K562 (cell line): ENCODE data around the gene PLEKHA6. TPM values are rescaled to one million over a fixed set of nuclear protein-coding genes. Genes with fewer than 3 reads are reported as not detected.

Experiments
- ELF2 ChIP-seq: fragments of 250-450 bp; sonication (Bioruptor Pico); IDR thresholded peaks from 2 replicates; pipeline ENCODE4 v1.5.0; 2021; ENCODE audit warnings: mild to moderate bottlenecking
- ELF4 ChIP-seq: fragments of 450-650 bp; formaldehyde crosslinking; IDR thresholded peaks from 2 replicates; pipeline ENCODE4 v1.4.0; 2022; ENCODE audit warnings: missing genetic modification characterization
- ESRRB ChIP-seq: fragments of 250-450 bp; sonication (Bioruptor Pico); IDR thresholded peaks from 2 replicates; pipeline ENCODE4 v1.5.0; 2020; ENCODE audit warnings: mild to moderate bottlenecking, moderate library complexity, borderline replicate concordance
- ETV5 ChIP-seq: sonication (generic); formaldehyde crosslinking; IDR thresholded peaks from 2 replicates; pipeline ENCODE4 v1.4.0; 2020; ENCODE audit warnings: low read depth, mild to moderate bottlenecking, missing genetic modification reagents
- HSF4 ChIP-seq: fragments of 250-450 bp; sonication (Bioruptor Pico); IDR thresholded peaks from 2 replicates; pipeline ENCODE4 v2.1.2; 2022; ENCODE audit warnings: mild to moderate bottlenecking, moderate library complexity, borderline replicate concordance
- MAFG ChIP-seq: fragments of 450-650 bp; conservative IDR thresholded peaks from 2 replicates; pipeline ENCODE4 v1.6.1; 2016; ENCODE audit warnings: missing genetic modification characterization, missing compliant biosample characterization
- SMARCA4 ChIP-seq: fragments of 450-650 bp; IDR thresholded peaks from 2 replicates; pipeline ENCODE4 v1.6.1; 2016
- STAT5B ChIP-seq: fragments of 250-450 bp; sonication (Bioruptor Pico); IDR thresholded peaks from 2 replicates; pipeline ENCODE4 v1.8.0; 2021; ENCODE audit warnings: mild to moderate bottlenecking, inconsistent platforms
- TBP ChIP-seq: optimal IDR thresholded peaks from 2 replicates; pipeline ENCODE3; 2011; ENCODE audit warnings: low read depth, low read length, improper control_type of control experiment
- ZFP30 ChIP-seq: fragments of 250-450 bp; sonication (Bioruptor Pico); IDR thresholded peaks from 2 replicates; pipeline ENCODE4 v1.8.0; 2022; ENCODE audit warnings: moderate library complexity, mild to moderate bottlenecking, inconsistent platforms, borderline replicate concordance
- polyA plus RNA-seq, 8 experiments: library from polyadenylated mRNA; depleted of rRNA in 4 of 8; stranded (reverse) in 5 of 8; unstranded in 3 of 8; fragments of >200 nt; fragmentation: Nextera tagmentation in 2 of 8; fragmentation: Illumina TruSeq in 1 of 8; extraction: Ambion mirVana in 2 of 8; extraction: Trizol in 1 of 8; gene quantifications; 2 replicates each; pipeline versions ENCODE4 v1.2.1 to v1.2.3, GENCODE V29; 2011 to 2014; ENCODE audit warnings: inconsistent platforms in 1 of 8, missing spikeins in 1 of 8
- total RNA-seq, 7 experiments: library from RNA; depleted of rRNA in 6 of 7; stranded (reverse); fragments of >200 nt in 6 of 7; fragmentation: Illumina TruSeq in 2 of 7; extraction: Trizol in 2 of 7; gene quantifications; 2 replicates each; pipeline versions ENCODE4 v1.2.1 to v1.2.3, GENCODE V29; 2011 to 2021; ENCODE audit warnings: low replicate concordance in 1 of 7
- TF ChIP-seq, protein P1 (sequence below), 2 experiments: fragments of 150-350 bp in 1 of 2; IDR thresholded peaks; 2 replicates each; pipeline ENCODE4 v1.6.1; 2012 to 2016; ENCODE audit warnings: low read depth in 2 of 2, low read length in 2 of 2, mild to moderate bottlenecking in 1 of 2, moderate library complexity in 1 of 2
- TF ChIP-seq, protein P2 (sequence below): fragments of 250-450 bp; sonication (Bioruptor Pico); IDR thresholded peaks from 2 replicates; pipeline ENCODE4 v1.4.0; 2020; ENCODE audit warnings: mild to moderate bottlenecking, moderate library complexity
- TF ChIP-seq, protein P3 (sequence below): fragments of 450-650 bp; IDR thresholded peaks from 2 replicates; pipeline ENCODE4 v1.6.1; 2016; ENCODE audit warnings: mild to moderate bottlenecking

The PLEKHA6 gene
- total and polyA plus RNA-seq, 9 of the 15 experiments (the other 6 are each of a cell fraction or from before 2014, with no cell fraction given) = under 0.01 to 0.33 (median 0.01) TPM; not detected in 4

DNA sequence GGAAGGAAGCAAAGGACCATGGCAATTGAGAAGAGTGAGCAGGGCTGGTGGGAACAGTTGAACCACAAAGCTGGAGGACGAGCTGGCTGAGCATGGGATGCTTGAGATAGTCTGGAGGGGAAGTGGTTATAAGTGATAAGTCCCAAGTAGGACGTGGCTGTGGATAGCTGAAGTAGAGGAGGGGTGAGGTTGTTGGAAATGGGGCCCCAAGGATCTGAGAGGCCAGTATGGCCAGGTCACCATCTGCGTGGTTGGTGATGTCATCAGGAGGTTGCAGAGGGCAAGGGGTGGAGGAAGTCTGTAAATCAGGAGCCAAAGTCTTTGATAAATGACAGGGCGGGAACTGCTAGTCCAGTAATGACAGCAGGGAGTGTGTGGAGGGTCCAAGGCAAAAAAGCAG is 182.6 kb downstream of the PLEKHA6 start (continued):
- TF ChIP-seq, protein P1, sequence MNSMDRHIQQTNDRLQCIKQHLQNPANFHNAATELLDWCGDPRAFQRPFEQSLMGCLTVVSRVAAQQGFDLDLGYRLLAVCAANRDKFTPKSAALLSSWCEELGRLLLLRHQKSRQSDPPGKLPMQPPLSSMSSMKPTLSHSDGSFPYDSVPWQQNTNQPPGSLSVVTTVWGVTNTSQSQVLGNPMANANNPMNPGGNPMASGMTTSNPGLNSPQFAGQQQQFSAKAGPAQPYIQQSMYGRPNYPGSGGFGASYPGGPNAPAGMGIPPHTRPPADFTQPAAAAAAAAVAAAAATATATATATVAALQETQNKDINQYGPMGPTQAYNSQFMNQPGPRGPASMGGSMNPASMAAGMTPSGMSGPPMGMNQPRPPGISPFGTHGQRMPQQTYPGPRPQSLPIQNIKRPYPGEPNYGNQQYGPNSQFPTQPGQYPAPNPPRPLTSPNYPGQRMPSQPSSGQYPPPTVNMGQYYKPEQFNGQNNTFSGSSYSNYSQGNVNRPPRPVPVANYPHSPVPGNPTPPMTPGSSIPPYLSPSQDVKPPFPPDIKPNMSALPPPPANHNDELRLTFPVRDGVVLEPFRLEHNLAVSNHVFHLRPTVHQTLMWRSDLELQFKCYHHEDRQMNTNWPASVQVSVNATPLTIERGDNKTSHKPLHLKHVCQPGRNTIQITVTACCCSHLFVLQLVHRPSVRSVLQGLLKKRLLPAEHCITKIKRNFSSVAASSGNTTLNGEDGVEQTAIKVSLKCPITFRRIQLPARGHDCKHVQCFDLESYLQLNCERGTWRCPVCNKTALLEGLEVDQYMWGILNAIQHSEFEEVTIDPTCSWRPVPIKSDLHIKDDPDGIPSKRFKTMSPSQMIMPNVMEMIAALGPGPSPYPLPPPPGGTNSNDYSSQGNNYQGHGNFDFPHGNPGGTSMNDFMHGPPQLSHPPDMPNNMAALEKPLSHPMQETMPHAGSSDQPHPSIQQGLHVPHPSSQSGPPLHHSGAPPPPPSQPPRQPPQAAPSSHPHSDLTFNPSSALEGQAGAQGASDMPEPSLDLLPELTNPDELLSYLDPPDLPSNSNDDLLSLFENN (IDR thresholded peaks at IDR 0.05; ENCODE audit: low read depth in 2 of 2, low read length in 2 of 2) = 0 out of 4 replicates have a peak, but pooled peaks of 1 of the 2 experiments have one; percentile 46
- TF ChIP-seq HSF4 (CRISPR knock-in tag) (no peak), MAFG (tag) (no peak), ETV5 (CRISPR knock-in tag) (peak; percentile 87), SMARCA4 (peak; percentile 80; the same call in 1 of the 2 replicates), STAT5B (CRISPR knock-in tag) (no peak), ELF2 (CRISPR knock-in tag) (no peak), ELF4 (CRISPR knock-in tag) (peak; percentile 83), ESRRB (CRISPR knock-in tag) (no peak), ZFP30 (CRISPR knock-in tag) (no peak), TBP (no peak)
- TF ChIP-seq, protein P2, sequence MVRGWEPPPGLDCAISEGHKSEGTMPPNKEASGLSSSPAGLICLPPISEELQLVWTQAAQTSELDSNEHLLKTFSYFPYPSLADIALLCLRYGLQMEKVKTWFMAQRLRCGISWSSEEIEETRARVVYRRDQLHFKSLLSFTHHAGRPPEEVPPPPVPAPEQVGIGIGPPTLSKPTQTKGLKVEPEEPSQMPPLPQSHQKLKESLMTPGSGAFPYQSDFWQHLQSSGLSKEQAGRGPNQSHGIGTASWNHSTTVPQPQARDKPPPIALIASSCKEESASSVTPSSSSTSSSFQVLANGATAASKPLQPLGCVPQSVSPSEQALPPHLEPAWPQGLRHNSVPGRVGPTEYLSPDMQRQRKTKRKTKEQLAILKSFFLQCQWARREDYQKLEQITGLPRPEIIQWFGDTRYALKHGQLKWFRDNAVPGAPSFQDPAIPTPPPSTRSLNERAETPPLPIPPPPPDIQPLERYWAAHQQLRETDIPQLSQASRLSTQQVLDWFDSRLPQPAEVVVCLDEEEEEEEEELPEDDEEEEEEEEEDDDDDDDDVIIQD (CRISPR knock-in tag) = no peak
- TF ChIP-seq, protein P3, sequence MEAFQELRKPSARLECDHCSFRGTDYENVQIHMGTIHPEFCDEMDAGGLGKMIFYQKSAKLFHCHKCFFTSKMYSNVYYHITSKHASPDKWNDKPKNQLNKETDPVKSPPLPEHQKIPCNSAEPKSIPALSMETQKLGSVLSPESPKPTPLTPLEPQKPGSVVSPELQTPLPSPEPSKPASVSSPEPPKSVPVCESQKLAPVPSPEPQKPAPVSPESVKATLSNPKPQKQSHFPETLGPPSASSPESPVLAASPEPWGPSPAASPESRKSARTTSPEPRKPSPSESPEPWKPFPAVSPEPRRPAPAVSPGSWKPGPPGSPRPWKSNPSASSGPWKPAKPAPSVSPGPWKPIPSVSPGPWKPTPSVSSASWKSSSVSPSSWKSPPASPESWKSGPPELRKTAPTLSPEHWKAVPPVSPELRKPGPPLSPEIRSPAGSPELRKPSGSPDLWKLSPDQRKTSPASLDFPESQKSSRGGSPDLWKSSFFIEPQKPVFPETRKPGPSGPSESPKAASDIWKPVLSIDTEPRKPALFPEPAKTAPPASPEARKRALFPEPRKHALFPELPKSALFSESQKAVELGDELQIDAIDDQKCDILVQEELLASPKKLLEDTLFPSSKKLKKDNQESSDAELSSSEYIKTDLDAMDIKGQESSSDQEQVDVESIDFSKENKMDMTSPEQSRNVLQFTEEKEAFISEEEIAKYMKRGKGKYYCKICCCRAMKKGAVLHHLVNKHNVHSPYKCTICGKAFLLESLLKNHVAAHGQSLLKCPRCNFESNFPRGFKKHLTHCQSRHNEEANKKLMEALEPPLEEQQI = no peak
